Thyroid gland (tissue), 4 donors: Measurements from ENCODE around the gene WDFY4.

Experiments used
- CTCF ChIP-seq, 6 experiments: fragments of 200-600 bp in 3 of 6; fragments of 450-650 bp in 3 of 6; sonication (generic) in 3 of 6; IDR thresholded peaks; one replicate each; pipeline ENCODE4 v1.5.1; 2016 to 2019; ENCODE audit warnings: antibody characterized with exemption in 6 of 6, mild to moderate bottlenecking in 2 of 6, inconsistent platforms in 1 of 6, moderate library complexity in 1 of 6
- POLR2A ChIP-seq, 2 donors: fragments of 450-650 bp; IDR thresholded peaks; one replicate each; pipeline ENCODE4 v1.6.1; 2017; ENCODE audit warnings: antibody characterized with exemption in 2 of 2, mild to moderate bottlenecking in 2 of 2, moderate library complexity in 1 of 2

GRCh38 chr10:48999346-48999745 is 314.7 kb downstream of the WDFY4 start:
- TF ChIP-seq CTCF (IDR thresholded peaks at IDR 0.05), result no peak
- no peak for TF ChIP-seq POLR2A (IDR thresholded peaks at IDR 0.05)
